ENCODE data around the gene TBC1D17. TPM values are rescaled to one million over a fixed set of nuclear protein-coding genes. Genes with fewer than 3 reads are reported as not detected.

TBC1D17 gene
- total RNA-seq, 4 donors from 2014 or later: 47.7 to 56.5 (median 49.0) TPM

- peak within 1 kb of the TSS; percentile 99 to 100 (median 100) for H3K27ac ChIP-seq
- peaks cover 0 to 5% (median 1%) of the 10 kb centered on the region in 4 donors for H3K9me3 ChIP-seq
- H3K4me1 ChIP-seq: peaks cover 0 to 44% (median 24%) of the 10 kb centered on the region in 4 donors
- H3K4me3 ChIP-seq: peak within 1 kb of the TSS; percentile 91 to 97 (median 96)
- DNase-seq (ENCODE audit: low spot score in 2 of 2): peak; percentile 81 to 82
- no peaks in the 10 kb centered on the region for H3K27me3 ChIP-seq
- WGBS, 2 donors: 1 to 6% methylated on average over 57 to 87 of the region's 98 CpGs
- TF ChIP-seq EP300 (IDR thresholded peaks at IDR 0.05) (peak; percentile 80 to 94), POLR2A (IDR thresholded peaks at IDR 0.05) (peak; percentile 77 to 93), CTCF (IDR thresholded peaks at IDR 0.05) (peak in 2 of 5 experiments; percentile 39 to 44)
- peaks cover 0 to 17% (median 0%) of the 10 kb centered on the region in 3 donors for H3K36me3 ChIP-seq
Observed at GRCh38 chr19:49850487-49851342, 26.8 kb upstream of the TBC1D17 start, which contains the start of gene PTOV1. Gene PTOV1 (plus strand): TSS chr19:49851159.

GRCh38 chr19:49851456-49852259 is 25.8 kb upstream of the TBC1D17 start:
- Histone ChIP-seq H3K4me1 (peaks cover 0 to 44% (median 24%) of the 10 kb centered on the region in 4 donors), H3K27me3 (no peaks in the 10 kb centered on the region), H3K27ac (peak overlapping the region; percentile 99 to 100 (median 100)), H3K36me3 (peaks cover 0 to 27% (median 0%) of the 10 kb centered on the region in 3 donors), H3K4me3 (peak overlapping the region; percentile 79 to 97 (median 96)), H3K9me3 (peaks cover 0 to 5% (median 1%) of the 10 kb centered on the region in 4 donors)
- TF ChIP-seq CTCF (IDR thresholded peaks at IDR 0.05) (no peak), POLR2A (IDR thresholded peaks at IDR 0.05) (no peak), EP300 (IDR thresholded peaks at IDR 0.05) (no peak)
- no peak for DNase-seq (ENCODE audit: low spot score in 2 of 2)
- WGBS, 2 donors: 2 to 4% methylated on average over 17 to 54 of the region's 78 CpGs

DNA sequence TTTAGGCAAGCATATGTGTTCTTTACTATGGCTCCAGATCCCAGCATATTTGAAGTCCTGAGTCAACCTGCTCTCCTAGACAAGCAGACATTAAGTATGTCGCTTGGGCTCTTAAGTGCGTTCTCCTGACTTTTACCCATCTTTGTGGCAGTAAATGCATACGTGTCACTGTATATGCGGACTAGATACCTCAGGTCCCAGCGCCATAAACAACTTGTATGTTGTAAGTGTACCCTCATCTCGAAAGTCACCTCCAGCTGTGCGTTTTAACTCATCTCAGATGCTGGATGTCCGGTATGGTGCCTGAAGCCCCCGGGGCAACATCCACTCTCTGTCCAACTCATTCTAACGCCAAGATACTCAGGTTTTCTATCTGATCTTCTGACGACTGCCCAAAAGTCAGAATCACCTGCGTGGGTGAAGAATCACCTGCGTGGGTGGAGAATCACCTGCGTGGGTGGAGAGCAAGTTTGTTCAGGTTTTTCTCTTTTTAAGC is 24.8 kb upstream of the TBC1D17 start:
- 52 to 58% methylated on average over 14 of the region's 14 CpGs for WGBS, 2 donors
- peak overlapping the region in 1 of 4 donors; percentile 95 for H3K4me3 ChIP-seq
- H3K27ac ChIP-seq: peak overlapping the region in 2 of 4 donors; percentile 99 to 100
- no peak for DNase-seq (ENCODE audit: low spot score in 2 of 2)
- H3K9me3 ChIP-seq: peaks cover 0 to 5% (median 1%) of the 10 kb centered on the region in 4 donors
- peaks cover 0 to 51% (median 24%) of the 10 kb centered on the region in 4 donors for H3K4me1 ChIP-seq
- no peaks in the 10 kb centered on the region for H3K27me3 ChIP-seq
- TF ChIP-seq CTCF (IDR thresholded peaks at IDR 0.05) (no peak), POLR2A (IDR thresholded peaks at IDR 0.05) (no peak), EP300 (IDR thresholded peaks at IDR 0.05) (no peak)
- peaks cover 0 to 37% (median under 1%) of the 10 kb centered on the region in 3 donors for H3K36me3 ChIP-seq

- no peak for TF ChIP-seq CTCF (IDR thresholded peaks at IDR 0.05)
- TF ChIP-seq EP300 (IDR thresholded peaks at IDR 0.05): no peak
- no peak for TF ChIP-seq POLR2A (IDR thresholded peaks at IDR 0.05)
- WGBS, 2 donors: 78 to 85% methylated on average over 10 of the region's 10 CpGs
- DNase-seq (ENCODE audit: low spot score in 2 of 2): no peak
- H3K36me3 ChIP-seq: peaks cover 0 to 49% (median 4%) of the 10 kb centered on the region in 3 donors
- H3K9me3 ChIP-seq: peaks cover 0 to 5% (median 1%) of the 10 kb centered on the region in 4 donors
- no peaks in the 10 kb centered on the region for H3K27me3 ChIP-seq
- peak overlapping the region in 2 of 4 donors; percentile 32 to 60 for H3K27ac ChIP-seq
- peaks cover 0 to 63% (median 22%) of the 10 kb centered on the region in 4 donors for H3K4me1 ChIP-seq
- H3K4me3 ChIP-seq: no peak overlapping the region
Observed at GRCh38 chr19:49853852-49854377, 23.6 kb upstream of the TBC1D17 start.
